SJSA1 (cell line): ENCODE results near the gene MAP3K14. TPM values are rescaled to one million over a fixed set of nuclear protein-coding genes. Genes with fewer than 3 reads are reported as not detected.
"Not testable (repeated sequence)": the region's sequence is repeated elsewhere in the genome, so short reads cannot be mapped to it uniquely, and the experiment has no call there.

Experiments
- DNase-seq, 2 experiments: peaks; one replicate each; pipeline ENCODE4 v3.0.0-alpha.2; 2015 to 2020; ENCODE audit warnings: low spot score in 2 of 2, low read depth in 1 of 2
- H3K27ac ChIP-seq: fragments of 250-450 bp; sonication (Bioruptor Pico); 2 replicates; pipeline ENCODE4 v1.5.1; 2020; ENCODE audit warnings: mild to moderate bottlenecking, moderate library complexity
- H3K27me3 ChIP-seq: fragments of 250-450 bp; sonication (Bioruptor Pico); replicated peaks from 2 replicates; pipeline ENCODE4 v1.5.1; 2020; ENCODE audit warnings: mild to moderate bottlenecking, moderate library complexity
- H3K36me3 ChIP-seq: fragments of 250-450 bp; sonication (Bioruptor Pico); 2 replicates; pipeline ENCODE4 v1.5.1; 2020; ENCODE audit warnings: mild to moderate bottlenecking
- H3K4me1 ChIP-seq: fragments of 250-450 bp; sonication (Bioruptor Pico); replicated peaks from 2 replicates; pipeline ENCODE4 v1.6.1; 2021; ENCODE audit warnings: mild to moderate bottlenecking
- H3K4me3 ChIP-seq: fragments of 250-450 bp; sonication (Bioruptor Pico); 2 replicates; pipeline ENCODE4 v1.5.1; 2020; ENCODE audit warnings: mild to moderate bottlenecking
- H3K9me3 ChIP-seq: fragments of 250-450 bp; sonication (Bioruptor Pico); replicated peaks from 2 replicates; pipeline ENCODE4 v1.5.1; 2020; ENCODE audit warnings: mild to moderate bottlenecking
- total RNA-seq: library from RNA; depleted of rRNA; stranded (reverse); fragments of >200 nt; shearing (Covaris generic); gene quantifications from 2 replicates; pipeline ENCODE4 v1.2.3, GENCODE V29; 2014

MAP3K14 gene
- total RNA-seq, 1 experiment from 2014 or later, result 5.5 TPM

DNA sequence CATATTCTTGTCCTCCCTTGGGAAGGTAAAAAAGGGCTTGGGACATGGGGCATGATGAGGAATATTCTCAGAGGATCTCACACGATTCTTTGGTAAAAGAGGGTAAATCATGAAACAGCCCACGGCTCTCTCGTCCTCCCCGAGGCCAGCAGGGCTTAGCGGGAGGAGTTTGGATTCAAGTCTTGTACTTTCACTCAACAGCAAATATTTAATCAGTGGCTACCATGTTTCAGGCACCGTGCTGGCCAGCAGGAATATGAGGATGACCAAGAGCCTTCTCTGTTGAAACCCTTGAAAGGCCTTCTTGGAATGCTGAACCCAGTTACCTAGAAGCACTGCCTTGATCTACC is 8.8 kb downstream of the MAP3K14 start:
- Histone ChIP-seq H3K4me1 (peaks cover 68% of the 10 kb centered on the region), H3K27ac (peak overlapping the region; percentile 63), H3K36me3 (peaks cover 49% of the 10 kb centered on the region), H3K4me3 (no peak overlapping the region), H3K9me3 (no peaks in the 10 kb centered on the region), H3K27me3 (no peaks in the 10 kb centered on the region)
- no peak for DNase-seq

- H3K4me1 ChIP-seq, result peaks cover 68% of the 10 kb centered on the region
- no peaks in the 10 kb centered on the region for H3K27me3 ChIP-seq
- no peak overlapping the region for H3K4me3 ChIP-seq
- H3K27ac ChIP-seq, result peak overlapping the region; percentile 63
- DNase-seq, result peak in 1 of 2 experiments; percentile 62
- peaks cover 49% of the 10 kb centered on the region for H3K36me3 ChIP-seq
- no peaks in the 10 kb centered on the region for H3K9me3 ChIP-seq
Observed at GRCh38 chr17:45307290-45308015, 9.4 kb downstream of the MAP3K14 start.

- Histone ChIP-seq H3K9me3 (no peaks in the 10 kb centered on the region), H3K27me3 (no peaks in the 10 kb centered on the region), H3K36me3 (peaks cover 42% of the 10 kb centered on the region), H3K4me3 (no peak overlapping the region), H3K4me1 (peaks cover 60% of the 10 kb centered on the region), H3K27ac (peak overlapping the region; percentile 63)
- DNase-seq, result no peak
Observed at GRCh38 chr17:45306623-45307022, 10.2 kb downstream of the MAP3K14 start.

DNA sequence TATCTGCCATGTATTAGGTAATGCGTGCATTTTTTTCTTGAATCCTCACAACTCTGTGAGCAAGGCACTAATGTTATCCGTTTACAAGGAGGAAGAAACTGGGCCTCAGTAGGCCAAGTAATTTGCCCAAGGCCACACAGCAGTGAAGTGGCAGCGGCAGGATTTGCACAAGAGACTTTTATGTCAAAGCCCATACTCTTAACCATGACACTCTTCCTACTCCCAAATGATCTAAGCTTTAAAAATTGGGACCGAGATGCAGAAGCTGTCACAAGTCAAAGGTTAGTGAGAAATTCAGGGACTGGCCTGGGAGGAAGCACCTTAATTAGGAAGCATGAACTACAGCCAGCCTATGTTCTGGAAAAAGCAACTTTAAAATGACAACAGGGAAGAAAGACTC is 10.7 kb downstream of the MAP3K14 start:
- Histone ChIP-seq H3K9me3 (no peaks in the 10 kb centered on the region), H3K4me1 (peaks cover 57% of the 10 kb centered on the region), H3K27ac (peak overlapping the region; percentile 63), H3K36me3 (peaks cover 37% of the 10 kb centered on the region), H3K4me3 (no peak overlapping the region), H3K27me3 (no peaks in the 10 kb centered on the region)
- no peak for DNase-seq

DNA sequence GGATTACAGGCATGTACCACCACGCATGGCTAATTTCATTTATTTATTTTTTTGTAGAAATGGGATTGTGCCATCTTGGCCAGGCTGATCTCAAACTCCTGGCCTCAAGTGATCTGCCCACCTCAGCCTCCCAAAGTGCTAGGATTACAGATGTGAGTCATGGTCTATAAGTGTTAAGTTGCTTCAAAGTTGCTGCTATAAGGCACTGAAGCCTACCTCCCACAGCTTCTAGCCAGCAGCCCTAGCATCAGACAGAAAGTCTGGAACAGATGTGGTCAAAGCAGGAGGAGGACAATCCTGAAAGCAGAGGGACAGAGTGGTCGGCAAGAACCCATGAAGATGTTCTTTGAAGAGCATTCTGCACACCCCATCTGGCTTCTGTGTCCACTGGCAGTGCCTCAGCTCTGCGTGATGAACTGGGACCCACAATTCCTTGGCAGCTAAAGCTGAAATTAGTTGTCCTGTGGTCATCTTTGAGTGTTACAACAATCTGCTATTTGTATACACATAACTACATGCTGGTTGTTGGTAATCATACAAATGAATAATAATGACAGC is 11.2 kb downstream of the MAP3K14 start:
- Histone ChIP-seq H3K9me3 (no peaks in the 10 kb centered on the region), H3K27me3 (no peaks in the 10 kb centered on the region), H3K4me3 (no peak overlapping the region), H3K36me3 (peaks cover 34% of the 10 kb centered on the region), H3K27ac (peak overlapping the region; percentile 63), H3K4me1 (peaks cover 52% of the 10 kb centered on the region)
- DNase-seq, result peak; percentile 84 to 89

GRCh38 chr17:45302649-45303173 is 14.1 kb downstream of the MAP3K14 start:
- Histone ChIP-seq H3K9me3 (no peaks in the 10 kb centered on the region), H3K36me3 (peaks cover 14% of the 10 kb centered on the region), H3K4me1 (peaks cover 46% of the 10 kb centered on the region), H3K27me3 (no peaks in the 10 kb centered on the region), H3K4me3 (no peak overlapping the region), H3K27ac (no peak overlapping the region)
- no peak for DNase-seq

GRCh38 chr17:45302220-45302619 is 14.6 kb downstream of the MAP3K14 start:
- not testable (repeated sequence) for H3K27me3 ChIP-seq, DNase-seq, H3K9me3 ChIP-seq, H3K4me3 ChIP-seq, H3K27ac ChIP-seq
- Histone ChIP-seq H3K36me3 (peaks cover 11% of the 10 kb centered on the region), H3K4me1 (peaks cover 42% of the 10 kb centered on the region)

GRCh38 chr17:45301674-45302073 is 15.1 kb downstream of the MAP3K14 start:
- no peak overlapping the region for H3K27ac ChIP-seq
- peaks cover 42% of the 10 kb centered on the region for H3K4me1 ChIP-seq
- H3K36me3 ChIP-seq, result peaks cover 16% of the 10 kb centered on the region
- no peak for DNase-seq
- no peak overlapping the region for H3K4me3 ChIP-seq
- H3K9me3 ChIP-seq, result no peaks in the 10 kb centered on the region
- H3K27me3 ChIP-seq, result no peaks in the 10 kb centered on the region

DNA sequence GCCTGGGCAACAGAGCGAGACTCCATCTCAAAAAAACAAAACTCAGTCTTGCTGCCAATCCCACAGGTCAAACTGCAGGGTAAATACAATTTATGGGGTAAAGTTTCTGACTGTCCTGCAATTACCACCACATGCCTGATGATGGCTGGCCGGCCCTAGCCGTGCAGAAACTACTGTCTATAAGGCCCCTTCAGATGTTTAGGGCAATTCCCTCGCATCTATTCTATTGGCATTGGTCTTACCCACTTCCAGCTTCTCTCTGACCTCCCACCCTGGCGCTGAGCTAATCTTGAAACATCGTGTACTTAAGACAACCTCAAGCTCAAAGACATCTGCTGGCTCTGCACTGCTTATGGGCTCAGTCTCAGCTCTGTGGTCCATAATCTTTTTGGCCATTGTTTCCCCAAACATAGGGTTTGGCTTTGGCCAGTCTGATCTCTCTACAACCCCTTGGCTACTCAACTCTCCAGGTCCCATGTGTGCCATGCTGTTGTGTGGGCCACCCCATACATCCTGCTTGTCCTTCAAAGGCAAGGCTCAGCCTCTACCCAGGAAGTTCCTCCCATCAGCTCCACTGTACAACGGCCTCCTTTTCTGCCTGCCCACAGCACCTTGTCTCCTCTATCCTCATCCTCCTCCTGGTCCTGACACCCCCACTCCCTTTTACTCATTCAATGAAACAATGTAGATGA is 16.6 kb downstream of the MAP3K14 start:
- H3K27me3 ChIP-seq, result no peaks in the 10 kb centered on the region
- H3K36me3 ChIP-seq, result peaks cover 24% of the 10 kb centered on the region
- H3K4me3 ChIP-seq, result no peak overlapping the region
- no peak for DNase-seq
- H3K9me3 ChIP-seq, result no peaks in the 10 kb centered on the region
- no peak overlapping the region for H3K27ac ChIP-seq
- peaks cover 42% of the 10 kb centered on the region for H3K4me1 ChIP-seq

GRCh38 chr17:45299361-45299760 is 17.5 kb downstream of the MAP3K14 start:
- peaks cover 43% of the 10 kb centered on the region for H3K4me1 ChIP-seq
- no peaks in the 10 kb centered on the region for H3K27me3 ChIP-seq
- H3K4me3 ChIP-seq, result no peak overlapping the region
- no peaks in the 10 kb centered on the region for H3K9me3 ChIP-seq
- DNase-seq, result no peak
- no peak overlapping the region for H3K27ac ChIP-seq
- H3K36me3 ChIP-seq, result peaks cover 19% of the 10 kb centered on the region

DNA sequence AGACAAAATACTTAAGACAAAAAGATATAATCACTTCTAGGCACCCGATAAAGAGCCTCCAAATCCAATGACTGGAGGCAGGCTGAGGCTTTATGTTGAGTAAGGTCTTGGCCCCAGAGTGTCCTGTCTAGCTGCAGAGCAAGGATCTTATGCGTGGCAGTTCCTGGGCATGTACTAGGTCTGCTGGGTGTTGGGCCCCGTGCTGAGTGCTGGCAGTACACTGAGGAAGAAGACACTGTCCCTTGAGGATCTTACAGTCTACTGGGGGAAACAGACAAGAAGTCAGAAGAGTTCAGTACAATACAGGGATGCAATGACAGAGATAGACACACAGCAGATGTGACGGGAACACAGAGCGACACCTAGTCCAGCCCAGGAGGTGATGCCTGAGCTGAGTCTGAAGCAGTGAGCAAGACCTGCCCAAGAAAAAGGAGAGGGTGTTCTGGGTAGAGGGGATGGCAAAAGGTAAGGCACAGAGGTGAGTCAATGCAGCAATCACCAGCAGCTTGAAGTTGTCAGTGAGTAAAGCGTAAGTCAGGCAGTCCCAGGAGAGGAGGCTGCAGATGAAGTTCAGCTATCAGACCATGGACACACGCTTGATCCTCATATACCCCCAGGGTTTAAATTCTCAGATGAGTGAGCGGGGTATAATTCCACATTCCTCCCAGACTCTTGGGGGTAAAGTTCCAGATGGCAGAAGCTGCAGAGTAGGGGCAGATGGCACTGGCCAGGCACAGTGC is 18.1 kb downstream of the MAP3K14 start:
- Histone ChIP-seq H3K4me3 (no peak overlapping the region), H3K9me3 (no peaks in the 10 kb centered on the region), H3K27ac (no peak overlapping the region), H3K36me3 (peaks cover 21% of the 10 kb centered on the region), H3K4me1 (peaks cover 49% of the 10 kb centered on the region), H3K27me3 (no peaks in the 10 kb centered on the region)
- DNase-seq, result no peak

GRCh38 chr17:45296833-45297124 is 20.0 kb downstream of the MAP3K14 start:
- Histone ChIP-seq H3K27ac (no peak overlapping the region), H3K4me1 (peaks cover 52% of the 10 kb centered on the region), H3K36me3 (peaks cover 32% of the 10 kb centered on the region), H3K4me3 (no peak overlapping the region), H3K9me3 (no peaks in the 10 kb centered on the region), H3K27me3 (no peaks in the 10 kb centered on the region)
- DNase-seq, result no peak

- Histone ChIP-seq H3K27ac (no peak overlapping the region), H3K36me3 (peaks cover 38% of the 10 kb centered on the region), H3K4me1 (peaks cover 52% of the 10 kb centered on the region), H3K4me3 (no peak overlapping the region), H3K27me3 (no peaks in the 10 kb centered on the region), H3K9me3 (no peaks in the 10 kb centered on the region)
- no peak for DNase-seq
Observed at GRCh38 chr17:45296003-45296832, 20.6 kb downstream of the MAP3K14 start.
